GM19452 (cell line): ENCODE data around the gene WDR75.
"Not testable (repeated sequence)": the region's sequence is repeated elsewhere in the genome, so short reads cannot be mapped to it uniquely, and the experiment has no call there.

Experiments used
- ATAC-seq: cut with Tn5 transposase; IDR thresholded peaks from one replicate; pipeline ENCODE4 v1.9.1; 2021; ENCODE audit not compliant: unreplicated experiment

The WDR75 gene

GRCh38 chr2:189440947-189441708, at the start of gene WDR75:
WDR75 (plus strand) TSS chr2:189441474; CDS start chr2:189441493, 19 bp downstream.
- ATAC-seq = peak; percentile 88

GRCh38 chr2:189393440-189394111, 47.7 kb upstream of the WDR75 start:
- ATAC-seq = no peak

- ATAC-seq = no peak
Observed at GRCh38 chr2:189394525-189394924, 46.7 kb upstream of the WDR75 start.

GRCh38 chr2:189402932-189403331, 38.3 kb upstream of the WDR75 start:
- no peak for ATAC-seq

GRCh38 chr2:189406586-189407233, 34.6 kb upstream of the WDR75 start:
- no peak for ATAC-seq

GRCh38 chr2:189407281-189408209, 33.7 kb upstream of the WDR75 start:
- ATAC-seq = no peak

- ATAC-seq = no peak
Observed at GRCh38 chr2:189408294-189408693, 33.0 kb upstream of the WDR75 start.

- ATAC-seq = no peak
Observed at GRCh38 chr2:189409131-189409530, 32.1 kb upstream of the WDR75 start.

GRCh38 chr2:189409647-189410046, 31.6 kb upstream of the WDR75 start:
- ATAC-seq = no peak

GRCh38 chr2:189411860-189412259, 29.4 kb upstream of the WDR75 start:
- ATAC-seq = no peak

GRCh38 chr2:189412330-189412953, 28.8 kb upstream of the WDR75 start:
- peak; percentile 69 for ATAC-seq

- no peak for ATAC-seq
Observed at GRCh38 chr2:189413249-189413648, 28.0 kb upstream of the WDR75 start.

GRCh38 chr2:189421644-189422043, 19.6 kb upstream of the WDR75 start:
- ATAC-seq = no peak

- no peak for ATAC-seq
Observed at GRCh38 chr2:189424961-189425360, 16.3 kb upstream of the WDR75 start.

- ATAC-seq = no peak
Observed at GRCh38 chr2:189425676-189426075, 15.6 kb upstream of the WDR75 start.

- ATAC-seq = no peak
Observed at GRCh38 chr2:189426886-189427285, 14.4 kb upstream of the WDR75 start.

GRCh38 chr2:189427872-189428271, 13.4 kb upstream of the WDR75 start:
- no peak for ATAC-seq

- not testable (repeated sequence) for ATAC-seq
Observed at GRCh38 chr2:189430448-189430847, 10.8 kb upstream of the WDR75 start.

GRCh38 chr2:189435803-189436202, 5.5 kb upstream of the WDR75 start:
- ATAC-seq = not testable (repeated sequence)

GRCh38 chr2:189437926-189438325, 3.3 kb upstream of the WDR75 start:
- ATAC-seq = no peak
